CD4-positive, alpha-beta T cell (primary cell): ENCODE data around the gene SERPIND1. TPM values are rescaled to one million over a fixed set of nuclear protein-coding genes. Genes with fewer than 3 reads are reported as not detected.

ENCODE experiments used
- ATAC-seq: fragments of 200-7000 bp; cut with Tn5 transposase; one replicate; pipeline ENCODE4 v1.10.0; 2022; ENCODE audit warnings: mild to moderate bottlenecking; ENCODE audit not compliant: poor library complexity
- CTCF ChIA-PET: fragments of 350-600 bp; sonication (Branson Sonifier 250); formaldehyde crosslinking; loops from one replicate; lab custom pipeline; 2021; ENCODE audit warnings: antibody characterized with exemption, inconsistent platforms; lab: Charles Lee
- POLR2A ChIA-PET: fragments of 350-600 bp; sonication (Branson Sonifier 250); formaldehyde crosslinking; loops from one replicate; lab custom pipeline; 2021; ENCODE audit warnings: antibody characterized with exemption, inconsistent platforms; lab: Charles Lee
- DNase-seq, 14 experiments: peaks; one replicate each; pipeline ENCODE4 v3.0.0-alpha.2; 2013 to 2020; ENCODE audit warnings: mixed read lengths in 2 of 14
- H3K27ac ChIP-seq, 2 donors: one replicate each; pipeline versions ENCODE4 v1.5.1 to v1.7.0; 2013; ENCODE audit warnings: low read length in 2 of 2, low read depth in 1 of 2, mild to moderate bottlenecking in 1 of 2
- H3K27me3 ChIP-seq, 2 experiments: 1 replicate in 1 of 2; 2 replicates in 1 of 2; pipeline versions ENCODE4 v1.6.1 to v1.7.0; 2013; ENCODE audit warnings: low read length in 2 of 2, control low read depth in 1 of 2, mild to moderate bottlenecking in 1 of 2, moderate library complexity in 1 of 2; ENCODE audit not compliant: insufficient read depth in 2 of 2, control insufficient read depth in 1 of 2
- H3K36me3 ChIP-seq: one replicate; pipeline ENCODE4 v1.6.1; 2013; ENCODE audit warnings: low read length, control low read depth; ENCODE audit not compliant: insufficient read depth
- H3K4me1 ChIP-seq: one replicate; pipeline ENCODE4 v1.6.1; 2013; ENCODE audit warnings: low read length, control low read depth; ENCODE audit not compliant: insufficient read depth
- H3K4me3 ChIP-seq: one replicate; pipeline ENCODE4 v1.5.1; 2013; ENCODE audit warnings: mild to moderate bottlenecking, low read length, moderate library complexity
- H3K9me3 ChIP-seq, 2 experiments: 1 replicate in 1 of 2; 2 replicates in 1 of 2; pipeline versions ENCODE4 v1.6.1 to v1.7.0; 2013; ENCODE audit warnings: low read length in 2 of 2, mild to moderate bottlenecking in 2 of 2, control low read depth in 1 of 2, moderate library complexity in 1 of 2; ENCODE audit not compliant: control insufficient read depth in 1 of 2, insufficient read depth in 1 of 2
- H3K27ac Mint-ChIP-seq: one replicate; pipeline ENCODE4 v1.8.0; 2020; ENCODE audit warnings: mixed read lengths
- H3K27me3 Mint-ChIP-seq: one replicate; pipeline ENCODE4 v1.8.0; 2021; ENCODE audit warnings: mixed read lengths
- H3K36me3 Mint-ChIP-seq: one replicate; pipeline ENCODE4 v1.8.0; 2021; ENCODE audit warnings: low read depth, mixed read lengths
- H3K4me1 Mint-ChIP-seq: one replicate; pipeline ENCODE4 v1.8.0; 2021; ENCODE audit warnings: low read depth, mixed read lengths
- H3K4me3 Mint-ChIP-seq: one replicate; pipeline ENCODE4 v1.8.0; 2020; ENCODE audit warnings: mild to moderate bottlenecking, mixed read lengths
- H3K9me3 Mint-ChIP-seq: one replicate; pipeline ENCODE4 v1.8.0; 2020; ENCODE audit warnings: mixed read lengths
- CTCF ChIP-seq: fragments of 200-600 bp; IDR thresholded peaks from one replicate; pipeline ENCODE4 v1.8.0; 2022; ENCODE audit warnings: antibody characterized with exemption, mild to moderate bottlenecking
- intact Hi-C, 2 experiments: fragments of 100-400 bp; cut with DNase I in 1 of 2; cut with micrococcal nuclease in 1 of 2; formaldehyde crosslinking; loops; one replicate each; pipeline versions ENCODE4 v1.15.1 to v1.9.0; 2023 to 2025; cut with DNase I, micrococcal nuclease
- total RNA-seq, 174 experiments: library from RNA in 2 of 174; stranded (reverse) in 2 of 174; gene quantifications; one replicate each; pipeline ENCODE4 v1.2.3 and lab custom pipeline; 2021 to 2026

The SERPIND1 gene
- total RNA-seq, 2 experiments from 2014 or later, result not detected

GRCh38 chr22:20792221-20792965, 18.5 kb downstream of the SERPIND1 start:
- ChIA-PET CTCF (no interaction called here), POLR2A (no interaction called here)
- DNase-seq (no peak), ATAC-seq (no peak)
- no peaks in the 10 kb centered on the region for H3K27me3 ChIP-seq
- no peaks in the 10 kb centered on the region for H3K9me3 Mint-ChIP-seq
- H3K36me3 ChIP-seq, result peaks cover 82% of the 10 kb centered on the region
- peaks cover 92% of the 10 kb centered on the region for H3K36me3 Mint-ChIP-seq
- H3K27me3 Mint-ChIP-seq, result no peaks in the 10 kb centered on the region
- intact Hi-C loops, result no loop called here
- TF ChIP-seq CTCF, result no peak
- H3K4me1 ChIP-seq, result no peaks in the 10 kb centered on the region
- no peak overlapping the region for H3K4me3 ChIP-seq
- no peaks in the 10 kb centered on the region for H3K9me3 ChIP-seq
- H3K4me1 Mint-ChIP-seq, result no peaks in the 10 kb centered on the region
- H3K27ac ChIP-seq, result no peak overlapping the region
- no peak overlapping the region for H3K27ac Mint-ChIP-seq
- no peak overlapping the region for H3K4me3 Mint-ChIP-seq

- POLR2A ChIA-PET, result no interaction called here
- H3K9me3 Mint-ChIP-seq, result no peaks in the 10 kb centered on the region
- no peak overlapping the region for H3K27ac Mint-ChIP-seq
- H3K4me1 ChIP-seq, result no peaks in the 10 kb centered on the region
- no peaks in the 10 kb centered on the region for H3K27me3 ChIP-seq
- no peak for TF ChIP-seq CTCF
- peaks cover 93% of the 10 kb centered on the region for H3K36me3 Mint-ChIP-seq
- DNase-seq (no peak), ATAC-seq (no peak)
- no peaks in the 10 kb centered on the region for H3K27me3 Mint-ChIP-seq
- H3K4me3 ChIP-seq, result no peak overlapping the region
- H3K36me3 ChIP-seq, result peaks cover 82% of the 10 kb centered on the region
- no peak overlapping the region for H3K4me3 Mint-ChIP-seq
- CTCF ChIA-PET, result interaction anchor here (1.5 kb wide), 1 partner anchor 9 kb away, joined by 4 read pairs; no protein-coding TSS in a partner anchor
- no peak overlapping the region for H3K27ac ChIP-seq
- intact Hi-C loops, result no loop called here
- no peaks in the 10 kb centered on the region for H3K4me1 Mint-ChIP-seq
- no peaks in the 10 kb centered on the region for H3K9me3 ChIP-seq
Observed at GRCh38 chr22:20792966-20793728, 19.2 kb downstream of the SERPIND1 start.

- ATAC-seq, result no peak
- no peak for DNase-seq
- Mint-ChIP-seq H3K27me3 (no peaks in the 10 kb centered on the region), H3K4me1 (no peaks in the 10 kb centered on the region), H3K4me3 (no peak overlapping the region), H3K27ac (no peak overlapping the region), H3K9me3 (no peaks in the 10 kb centered on the region), H3K36me3 (peaks cover 93% of the 10 kb centered on the region)
- H3K27me3 ChIP-seq, result no peaks in the 10 kb centered on the region
- TF ChIP-seq CTCF, result no peak
- no peaks in the 10 kb centered on the region for H3K9me3 ChIP-seq
- no peaks in the 10 kb centered on the region for H3K4me1 ChIP-seq
- POLR2A ChIA-PET, result no interaction called here
- CTCF ChIA-PET, result interaction anchor here (1.5 kb wide), 1 partner anchor 10 kb away, joined by 4 read pairs; no protein-coding TSS in a partner anchor
- H3K36me3 ChIP-seq, result peaks cover 82% of the 10 kb centered on the region
- H3K27ac ChIP-seq, result no peak overlapping the region
- intact Hi-C loops, result no loop called here
- H3K4me3 ChIP-seq, result no peak overlapping the region
Observed at GRCh38 chr22:20793748-20794649, 20.1 kb downstream of the SERPIND1 start.
